ENCODE data around the gene ECPAS.

- TF ChIP-seq CTCF (IDR thresholded peaks at IDR 0.05) (no peak), EZH2 (IDR thresholded peaks at IDR 0.05; ENCODE audit: borderline replicate concordance, insufficient read depth, low read depth, low read length, poor library complexity, severe bottlenecking) (no peak)
Measured at GRCh38 chr9:111349766-111350165, 134.4 kb downstream of the ECPAS start.

Measured in B cell (primary cell).